ENCODE measurements around the gene LSAMP.

DNA sequence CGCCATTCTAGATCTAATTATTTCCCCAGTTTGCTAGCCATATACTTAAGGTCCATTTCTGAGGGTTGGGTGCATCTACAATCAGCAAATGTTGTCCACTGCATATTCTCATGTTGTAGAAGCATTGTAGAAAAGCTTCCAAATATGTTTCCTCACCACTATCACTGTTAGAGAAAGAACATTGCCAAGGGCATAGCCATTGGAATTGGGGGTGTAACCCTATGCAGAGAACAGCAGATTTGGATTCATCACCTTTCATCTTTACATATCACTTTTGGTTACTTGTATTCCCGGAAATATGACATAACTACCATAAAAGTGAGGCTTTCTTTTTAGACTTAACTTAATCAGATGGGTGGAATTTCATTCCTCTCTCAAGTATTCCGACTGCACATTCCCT is 203.6 kb downstream of the LSAMP start:
- no peak for TF ChIP-seq POLR2A (IDR thresholded peaks at IDR 0.05; ENCODE audit: low read depth, low read length)
- no peak for TF ChIP-seq PAX5 (IDR thresholded peaks at IDR 0.05; ENCODE audit: insufficient read depth, low read length, severe bottlenecking)
- TF ChIP-seq POLR2AphosphoS5 (IDR thresholded peaks at IDR 0.05; ENCODE audit: low read depth, low read length) = no peak
- no peak for TF ChIP-seq TAF1 (IDR thresholded peaks at IDR 0.05; ENCODE audit: low read depth, low read length)
- TF ChIP-seq SPI1 (IDR thresholded peaks at IDR 0.05; ENCODE audit: low read depth, low read length) = no peak
- no peak for TF ChIP-seq POU2F2 (IDR thresholded peaks at IDR 0.05; ENCODE audit: low read depth, low read length)

All from GM12891 (cell line).